Immature natural killer cell (primary cell): ENCODE measurements around the gene COMMD6. TPM values are rescaled to one million over a fixed set of nuclear protein-coding genes. Genes with fewer than 3 reads are reported as not detected.

Experiments used
- DNase-seq, 3 donors: peaks; one replicate each; pipeline ENCODE4 v3.0.0; 2022; ENCODE audit warnings: mixed read lengths in 1 of 3
- H3K27ac Mint-ChIP-seq, 6 donors: one replicate each; pipeline ENCODE4 v1.8.0; 2020; ENCODE audit warnings: mixed read lengths in 6 of 6, mild to moderate bottlenecking in 5 of 6, inconsistent platforms in 4 of 6, moderate library complexity in 3 of 6
- H3K27me3 Mint-ChIP-seq, 3 donors: one replicate each; pipeline ENCODE4 v1.8.0; 2020 to 2021; ENCODE audit warnings: low read depth in 3 of 3, mild to moderate bottlenecking in 3 of 3, mixed read lengths in 3 of 3, moderate library complexity in 3 of 3, inconsistent platforms in 1 of 3
- H3K36me3 Mint-ChIP-seq, 3 donors: one replicate each; pipeline ENCODE4 v1.8.0; 2020; ENCODE audit warnings: mixed read lengths in 3 of 3, inconsistent platforms in 2 of 3, mild to moderate bottlenecking in 2 of 3
- H3K4me1 Mint-ChIP-seq, 2 donors: one replicate each; pipeline ENCODE4 v1.8.0; 2020; ENCODE audit warnings: inconsistent platforms in 2 of 2, mild to moderate bottlenecking in 2 of 2, mixed read lengths in 2 of 2, moderate library complexity in 1 of 2
- H3K4me3 Mint-ChIP-seq, 5 donors: one replicate each; pipeline ENCODE4 v1.8.0; 2020; ENCODE audit warnings: mild to moderate bottlenecking in 5 of 5, mixed read lengths in 5 of 5, inconsistent platforms in 3 of 5, moderate library complexity in 3 of 5
- H3K9me3 Mint-ChIP-seq, 6 donors: one replicate each; pipeline ENCODE4 v1.8.0; 2020; ENCODE audit warnings: mild to moderate bottlenecking in 6 of 6, mixed read lengths in 6 of 6, inconsistent platforms in 4 of 6, moderate library complexity in 3 of 6
- polyA plus RNA-seq, 3 donors: library from polyadenylated mRNA; unstranded; fragments of 300-500 nt; fragmentation: Illumina TruSeq; gene quantifications; one replicate each; pipeline ENCODE4 v1.2.3, GENCODE V29; 2021

COMMD6 gene
- polyA plus RNA-seq, 3 donors from 2014 or later: 225 to 614 (median 438) TPM

GRCh38 chr13:75486146-75487062 lies 51.2 kb downstream of the COMMD6 start:
- Mint-ChIP-seq H3K36me3 (no peaks in the 10 kb centered on the region), H3K4me3 (peak overlapping the region in 3 of 5 donors; percentile 3 to 47 (median 42)), H3K27ac (peak overlapping the region in 1 of 6 donors; percentile 16), H3K27me3 (peaks cover 2 to 13% (median 7%) of the 10 kb centered on the region in 3 donors), H3K4me1 (peaks cover 38 to 64% of the 10 kb centered on the region in 2 donors), H3K9me3 (peaks cover 0 to 4% (median 0%) of the 10 kb centered on the region in 6 donors)
- DNase-seq: peak in 1 of 3 donors; percentile 4

GRCh38 chr13:75485286-75486062 lies 52.2 kb downstream of the COMMD6 start:
- Mint-ChIP-seq H3K9me3 (peaks cover 0 to 4% (median 0%) of the 10 kb centered on the region in 6 donors), H3K27me3 (peaks cover 0 to 18% (median 15%) of the 10 kb centered on the region in 3 donors), H3K4me1 (peaks cover 39 to 64% of the 10 kb centered on the region in 2 donors), H3K27ac (no peak overlapping the region), H3K4me3 (peak overlapping the region in 2 of 5 donors; percentile 13 to 47), H3K36me3 (no peaks in the 10 kb centered on the region)
- DNase-seq: no peak

- DNase-seq: no peak
- Mint-ChIP-seq H3K4me1 (peaks cover 26 to 50% of the 10 kb centered on the region in 2 donors), H3K27me3 (peaks cover 0 to 23% (median 17%) of the 10 kb centered on the region in 3 donors), H3K36me3 (no peaks in the 10 kb centered on the region), H3K9me3 (peaks cover 0 to 4% (median 0%) of the 10 kb centered on the region in 6 donors), H3K27ac (peak overlapping the region in 3 of 6 donors; percentile 7 to 80 (median 56)), H3K4me3 (peak overlapping the region; percentile 93 to 99 (median 98))
Observed at GRCh38 chr13:75482820-75483079, 54.9 kb downstream of the COMMD6 start.

- Mint-ChIP-seq H3K27me3 (peaks cover 0 to 23% (median 17%) of the 10 kb centered on the region in 3 donors), H3K27ac (peak within 1 kb of the TSS in 5 of 6 donors; percentile 7 to 80 (median 64)), H3K4me3 (peak within 1 kb of the TSS; percentile 93 to 99 (median 98)), H3K9me3 (peaks cover 0 to 4% (median 0%) of the 10 kb centered on the region in 6 donors), H3K4me1 (peaks cover 25 to 45% of the 10 kb centered on the region in 2 donors), H3K36me3 (no peaks in the 10 kb centered on the region)
- DNase-seq: peak; percentile 54 to 63 (median 62)
Observed at GRCh38 chr13:75482070-75482819, 55.4 kb downstream of the COMMD6 start, which contains the start of gene TBC1D4. TSS of gene TBC1D4 (minus strand) at chr13:75482169. CDS start at chr13:75481767, 402 bp downstream.

GRCh38 chr13:75481176-75482069 lies 56.2 kb downstream of the COMMD6 start:
- Mint-ChIP-seq H3K27me3 (peaks cover 0 to 23% (median 17%) of the 10 kb centered on the region in 3 donors), H3K4me3 (peak overlapping the region; percentile 83 to 98 (median 84)), H3K27ac (no peak overlapping the region)

GRCh38 chr13:75480671-75481175 lies 56.9 kb downstream of the COMMD6 start:
- no peaks in the 10 kb centered on the region for H3K36me3 Mint-ChIP-seq
- H3K4me1 Mint-ChIP-seq: peaks cover 11 to 30% of the 10 kb centered on the region in 2 donors

More at GRCh38 chr13:75481176-75482069, 56.2 kb downstream of the COMMD6 start:
- DNase-seq: peak; percentile 14 to 26 (median 22)
- H3K36me3 Mint-ChIP-seq: no peaks in the 10 kb centered on the region
- peaks cover 0 to 4% (median 0%) of the 10 kb centered on the region in 6 donors for H3K9me3 Mint-ChIP-seq
- H3K4me1 Mint-ChIP-seq: peaks cover 17 to 37% of the 10 kb centered on the region in 2 donors

GRCh38 chr13:75479102-75479740 lies 58.4 kb downstream of the COMMD6 start:
- peaks cover 0 to 4% (median 0%) of the 10 kb centered on the region in 6 donors for H3K9me3 Mint-ChIP-seq
- H3K4me1 Mint-ChIP-seq: peaks cover 11 to 21% of the 10 kb centered on the region in 2 donors
- peaks cover 0 to 23% (median 16%) of the 10 kb centered on the region in 3 donors for H3K27me3 Mint-ChIP-seq
- DNase-seq: no peak
- H3K4me3 Mint-ChIP-seq: no peak overlapping the region
- H3K27ac Mint-ChIP-seq: no peak overlapping the region
- no peaks in the 10 kb centered on the region for H3K36me3 Mint-ChIP-seq

More at GRCh38 chr13:75480671-75481175, 56.9 kb downstream of the COMMD6 start:
- peak overlapping the region; percentile 77 to 88 (median 83) for H3K4me3 Mint-ChIP-seq
- H3K27me3 Mint-ChIP-seq: peaks cover 0 to 23% (median 17%) of the 10 kb centered on the region in 3 donors
- no peak overlapping the region for H3K27ac Mint-ChIP-seq
- H3K9me3 Mint-ChIP-seq: peaks cover 0 to 4% (median 0%) of the 10 kb centered on the region in 6 donors
- DNase-seq: peak; percentile 9 to 17 (median 10)

- no peak for DNase-seq
- Mint-ChIP-seq H3K9me3 (peaks cover 0 to 4% (median 0%) of the 10 kb centered on the region in 6 donors), H3K27me3 (peaks cover 0 to 23% (median 16%) of the 10 kb centered on the region in 3 donors), H3K4me3 (no peak overlapping the region), H3K36me3 (no peaks in the 10 kb centered on the region), H3K4me1 (peaks cover 11 to 21% of the 10 kb centered on the region in 2 donors), H3K27ac (no peak overlapping the region)
Observed at GRCh38 chr13:75478659-75479058, 59.0 kb downstream of the COMMD6 start.

Other genes starting within 250 kb of the COMMD6 start
- gene TBC1D4, start 55.7 kb downstream of the COMMD6 start, polyA plus RNA-seq: 1 to 10 TPM in 2 of 3 donors, under 1 TPM in 1; 0.86 to 1.5 (median 1.2) TPM
- gene UCHL3, start 11.9 kb upstream of the COMMD6 start, polyA plus RNA-seq: 10 to 100 TPM; 34.5 to 71.1 (median 34.7) TPM
- gene LMO7, start 98.5 kb upstream of the COMMD6 start, polyA plus RNA-seq: 1 to 10 TPM in 1 of 3 donors, under 1 TPM in 1, not detected in 1; 0.96 to 4.1 TPM